Middle frontal gyrus (tissue), 1 donor: ENCODE data around the gene PNPO.

ENCODE experiments used
- DNase-seq: peaks from one replicate; pipeline ENCODE4 v3.0.0-alpha.2; 2015; ENCODE audit warnings: low spot score; ENCODE audit errors: extremely low spot score

Gene PNPO

DNA sequence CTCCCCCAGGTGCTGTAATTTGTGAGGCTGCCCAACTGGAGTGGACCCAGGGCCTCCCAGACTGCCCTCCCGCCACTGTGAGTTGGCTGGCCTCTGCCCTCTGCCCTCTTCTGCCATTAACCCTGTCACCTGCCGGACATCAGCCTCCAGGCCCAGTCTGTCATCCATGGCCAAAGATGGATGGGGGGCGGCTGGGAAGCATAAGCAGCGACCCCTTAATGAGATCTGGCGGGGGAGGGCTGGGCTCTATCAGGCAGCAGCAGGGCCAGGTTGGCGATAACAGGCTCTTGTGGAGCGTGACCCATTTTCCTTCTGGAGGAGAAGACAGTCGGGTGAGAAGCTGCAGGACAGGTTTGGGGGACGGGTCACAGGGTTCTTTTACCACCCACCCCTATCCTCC lies 54.8 kb downstream of the PNPO start:
- no peak for DNase-seq

DNA sequence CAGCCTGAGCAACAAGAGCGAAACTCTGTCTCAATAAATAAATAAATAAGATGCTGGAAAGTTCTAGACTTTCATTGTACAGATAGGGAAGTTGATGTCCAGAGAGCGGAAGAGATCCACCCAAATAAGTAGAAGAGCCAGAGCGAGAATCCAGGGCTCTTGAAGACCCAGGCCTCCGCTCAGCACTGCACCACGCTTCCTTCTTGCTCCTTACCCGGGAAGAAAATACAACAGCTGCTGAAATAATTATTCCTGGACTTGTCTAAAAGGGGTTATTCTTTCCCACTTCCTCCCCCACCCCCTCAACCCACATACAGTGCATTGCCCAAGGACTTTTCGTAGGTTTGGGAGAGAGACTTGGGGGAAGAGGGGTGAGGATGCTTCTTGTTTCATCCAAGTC lies 56.2 kb downstream of the PNPO start:
- DNase-seq: no peak

GRCh38 chr17:47998044-47998443 lies 56.7 kb downstream of the PNPO start:
- DNase-seq: no peak
